Panc1 (cell line): Measurements from ENCODE around the gene CCDC83. TPM values are rescaled to one million over a fixed set of nuclear protein-coding genes. Genes with fewer than 3 reads are reported as not detected.
A peak's percentile ranks its signal among the peaks of the same experiment; 100 is the strongest.

Source experiments
- ATAC-seq: fragments of 200-7000 bp; cut with Tn5 transposase; 2 replicates; pipeline ENCODE4 v1.9.1; 2020; ENCODE audit warnings: mild to moderate bottlenecking, moderate library complexity
- BruUV-seq: library from RNA; stranded (reverse); fragments of 400-500 nt; replicated peaks from 2 replicates; lab custom pipeline; 2021; lab: Mats Ljungman, UMichigan
- CTCF ChIA-PET: fragments of 300-600 bp; sonication (Branson Sonifier 250); formaldehyde crosslinking; loops from one replicate; lab custom pipeline; 2022; ENCODE audit warnings: antibody characterized with exemption; lab: Charles Lee
- POLR2A ChIA-PET: fragments of 300-600 bp; sonication (Branson Sonifier 250); formaldehyde crosslinking; loops from one replicate; lab custom pipeline; 2022; ENCODE audit warnings: antibody characterized with exemption; lab: Charles Lee
- DNase-seq: peaks from one replicate; pipeline ENCODE4 v3.0.0-alpha.2; 2010; ENCODE audit warnings: low read depth, low spot score
- H3K27ac ChIP-seq: 2 replicates; pipeline ENCODE4 v1.5.1; 2011; ENCODE audit warnings: mild to moderate bottlenecking, low read length, inconsistent platforms
- H3K27me3 ChIP-seq: fragments of 200-500 bp; sonication (Bioruptor generic); 2 replicates; pipeline ENCODE4 v1.6.0; 2014; ENCODE audit warnings: low read length, inconsistent platforms; ENCODE audit not compliant: control insufficient read depth, insufficient read depth
- H3K36me3 ChIP-seq: fragments of 200-500 bp; sonication (Bioruptor generic); 2 replicates; pipeline ENCODE4 v1.5.1; 2014; ENCODE audit warnings: inconsistent platforms, mild to moderate bottlenecking, low read length, moderate library complexity; ENCODE audit not compliant: control insufficient read depth, insufficient read depth
- H3K4me1 ChIP-seq: 2 replicates; pipeline ENCODE4 v1.5.1; 2011; ENCODE audit warnings: inconsistent platforms, mild to moderate bottlenecking, low read length, moderate library complexity; ENCODE audit not compliant: control insufficient read depth, insufficient read depth
- H3K4me3 ChIP-seq, 2 experiments: 2 replicates each; pipeline ENCODE4 v1.5.1; 2011 to 2012; ENCODE audit warnings: low read depth in 2 of 2, low read length in 2 of 2, mild to moderate bottlenecking in 2 of 2, inconsistent platforms in 1 of 2, moderate library complexity in 1 of 2
- H3K9me3 ChIP-seq: fragments of 200-500 bp; sonication (Bioruptor generic); 2 replicates; pipeline ENCODE4 v1.5.1; 2014; ENCODE audit warnings: low read depth, mild to moderate bottlenecking, inconsistent platforms, low read length, moderate library complexity; ENCODE audit not compliant: control insufficient read depth, insufficient read depth
- POLR2AphosphoS5 ChIP-seq: IDR thresholded peaks from 2 replicates; pipeline ENCODE4 v1.6.1; 2012; ENCODE audit warnings: mild to moderate bottlenecking, low read depth, low read length, moderate library complexity
- SIN3A ChIP-seq: IDR thresholded peaks from 2 replicates; pipeline ENCODE4 v1.6.1; 2012; ENCODE audit warnings: low read depth, mild to moderate bottlenecking, low read length, moderate library complexity, borderline replicate concordance; ENCODE audit not compliant: insufficient read depth
- TCF7L2 ChIP-seq: IDR thresholded peaks from 2 replicates; pipeline ENCODE4 v1.6.1; 2011; ENCODE audit warnings: mild to moderate bottlenecking, low read depth, low read length, inconsistent platforms
- in situ Hi-C: cut with HindIII; loops from 2 replicates; pipeline ENCODE4 v1.10.0; 2016; ENCODE audit warnings: low sequenced_read_pairs, low pct_unique_long_range_greater_than_20kb
- intact Hi-C: fragments of 100-400 bp; cut with micrococcal nuclease; formaldehyde crosslinking; loops from one replicate; pipeline ENCODE4 v1.10.0; 2022; ENCODE audit not compliant: unreplicated experiment
- total RNA-seq: library from RNA; stranded (reverse); gene quantifications from one replicate; pipeline ENCODE4 v1.2.1, GENCODE V29; 2021; ENCODE audit not compliant: unreplicated experiment
- TF ChIP-seq, protein P1 (sequence below): fragments of 450-650 bp; IDR thresholded peaks from 2 replicates; pipeline ENCODE4 v1.5.1; 2017; ENCODE audit warnings: mild to moderate bottlenecking
- TF ChIP-seq, protein P2 (sequence below), 2 experiments: IDR thresholded peaks; 2 replicates each; pipeline ENCODE4 v1.6.1; 2011 to 2012; ENCODE audit warnings: low read depth in 2 of 2, control low read depth in 1 of 2, low read length in 1 of 2, mild to moderate bottlenecking in 1 of 2, moderate library complexity in 1 of 2; ENCODE audit not compliant: insufficient read depth in 1 of 2

Gene CCDC83
- total RNA-seq, 1 experiment from 2014 or later, result not detected

DNA sequence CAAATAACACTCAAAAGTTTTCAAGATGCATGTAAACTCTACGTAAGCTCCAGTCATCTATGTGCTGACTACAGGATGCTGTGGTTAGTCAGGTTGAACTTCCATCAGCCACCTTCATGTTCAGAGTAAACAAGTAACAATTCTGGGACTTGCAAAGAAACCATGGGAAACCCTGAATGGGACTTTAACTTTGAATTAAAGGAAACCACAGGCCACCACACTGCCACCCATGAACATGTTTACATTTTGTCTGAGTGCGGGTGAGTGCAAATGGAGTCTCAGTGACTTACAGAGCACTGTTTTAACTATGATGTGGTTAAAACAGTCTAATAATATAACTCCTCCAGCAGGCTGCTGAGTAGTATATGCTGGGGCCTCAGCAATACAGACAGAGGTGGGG, 31.4 kb upstream of the CCDC83 start:
- ChIA-PET CTCF (interaction anchor here (1.3 kb wide), 1 partner anchor 14 kb away, joined by 3 read pairs; no protein-coding TSS in a partner anchor), POLR2A (interaction anchor here (0.6 kb wide), 1 partner anchor 1188 kb away, joined by 3 read pairs; no protein-coding TSS in a partner anchor)
- ATAC-seq (no peak), DNase-seq (no peak)
- no peak for TF ChIP-seq SIN3A
- TF ChIP-seq POLR2AphosphoS5, result no peak
- TF ChIP-seq, protein P1, sequence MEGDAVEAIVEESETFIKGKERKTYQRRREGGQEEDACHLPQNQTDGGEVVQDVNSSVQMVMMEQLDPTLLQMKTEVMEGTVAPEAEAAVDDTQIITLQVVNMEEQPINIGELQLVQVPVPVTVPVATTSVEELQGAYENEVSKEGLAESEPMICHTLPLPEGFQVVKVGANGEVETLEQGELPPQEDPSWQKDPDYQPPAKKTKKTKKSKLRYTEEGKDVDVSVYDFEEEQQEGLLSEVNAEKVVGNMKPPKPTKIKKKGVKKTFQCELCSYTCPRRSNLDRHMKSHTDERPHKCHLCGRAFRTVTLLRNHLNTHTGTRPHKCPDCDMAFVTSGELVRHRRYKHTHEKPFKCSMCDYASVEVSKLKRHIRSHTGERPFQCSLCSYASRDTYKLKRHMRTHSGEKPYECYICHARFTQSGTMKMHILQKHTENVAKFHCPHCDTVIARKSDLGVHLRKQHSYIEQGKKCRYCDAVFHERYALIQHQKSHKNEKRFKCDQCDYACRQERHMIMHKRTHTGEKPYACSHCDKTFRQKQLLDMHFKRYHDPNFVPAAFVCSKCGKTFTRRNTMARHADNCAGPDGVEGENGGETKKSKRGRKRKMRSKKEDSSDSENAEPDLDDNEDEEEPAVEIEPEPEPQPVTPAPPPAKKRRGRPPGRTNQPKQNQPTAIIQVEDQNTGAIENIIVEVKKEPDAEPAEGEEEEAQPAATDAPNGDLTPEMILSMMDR, result no peak
- TF ChIP-seq TCF7L2, result no peak
- TF ChIP-seq, protein P2, sequence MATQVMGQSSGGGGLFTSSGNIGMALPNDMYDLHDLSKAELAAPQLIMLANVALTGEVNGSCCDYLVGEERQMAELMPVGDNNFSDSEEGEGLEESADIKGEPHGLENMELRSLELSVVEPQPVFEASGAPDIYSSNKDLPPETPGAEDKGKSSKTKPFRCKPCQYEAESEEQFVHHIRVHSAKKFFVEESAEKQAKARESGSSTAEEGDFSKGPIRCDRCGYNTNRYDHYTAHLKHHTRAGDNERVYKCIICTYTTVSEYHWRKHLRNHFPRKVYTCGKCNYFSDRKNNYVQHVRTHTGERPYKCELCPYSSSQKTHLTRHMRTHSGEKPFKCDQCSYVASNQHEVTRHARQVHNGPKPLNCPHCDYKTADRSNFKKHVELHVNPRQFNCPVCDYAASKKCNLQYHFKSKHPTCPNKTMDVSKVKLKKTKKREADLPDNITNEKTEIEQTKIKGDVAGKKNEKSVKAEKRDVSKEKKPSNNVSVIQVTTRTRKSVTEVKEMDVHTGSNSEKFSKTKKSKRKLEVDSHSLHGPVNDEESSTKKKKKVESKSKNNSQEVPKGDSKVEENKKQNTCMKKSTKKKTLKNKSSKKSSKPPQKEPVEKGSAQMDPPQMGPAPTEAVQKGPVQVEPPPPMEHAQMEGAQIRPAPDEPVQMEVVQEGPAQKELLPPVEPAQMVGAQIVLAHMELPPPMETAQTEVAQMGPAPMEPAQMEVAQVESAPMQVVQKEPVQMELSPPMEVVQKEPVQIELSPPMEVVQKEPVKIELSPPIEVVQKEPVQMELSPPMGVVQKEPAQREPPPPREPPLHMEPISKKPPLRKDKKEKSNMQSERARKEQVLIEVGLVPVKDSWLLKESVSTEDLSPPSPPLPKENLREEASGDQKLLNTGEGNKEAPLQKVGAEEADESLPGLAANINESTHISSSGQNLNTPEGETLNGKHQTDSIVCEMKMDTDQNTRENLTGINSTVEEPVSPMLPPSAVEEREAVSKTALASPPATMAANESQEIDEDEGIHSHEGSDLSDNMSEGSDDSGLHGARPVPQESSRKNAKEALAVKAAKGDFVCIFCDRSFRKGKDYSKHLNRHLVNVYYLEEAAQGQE (IDR thresholded peaks at IDR 0.05; ENCODE audit: insufficient read depth in 1 of 2, low read depth in 2 of 2, low read length in 1 of 2), result no peak
- no peak overlapping the region for H3K4me3 ChIP-seq
- no peaks in the 10 kb centered on the region for H3K36me3 ChIP-seq
- H3K27ac ChIP-seq, result peak overlapping the region; percentile 58
- BruUV-seq, result no TSS peak
- intact Hi-C loops, result loop anchor here (5.0 to 10.0 kb wide), 2 partner anchors 122 to 229 kb away; no protein-coding TSS in a partner anchor
- H3K9me3 ChIP-seq, result no peaks in the 10 kb centered on the region
- H3K27me3 ChIP-seq, result no peaks in the 10 kb centered on the region
- peaks cover 42% of the 10 kb centered on the region for H3K4me1 ChIP-seq
- in situ Hi-C loops, result no loop called here

DNA sequence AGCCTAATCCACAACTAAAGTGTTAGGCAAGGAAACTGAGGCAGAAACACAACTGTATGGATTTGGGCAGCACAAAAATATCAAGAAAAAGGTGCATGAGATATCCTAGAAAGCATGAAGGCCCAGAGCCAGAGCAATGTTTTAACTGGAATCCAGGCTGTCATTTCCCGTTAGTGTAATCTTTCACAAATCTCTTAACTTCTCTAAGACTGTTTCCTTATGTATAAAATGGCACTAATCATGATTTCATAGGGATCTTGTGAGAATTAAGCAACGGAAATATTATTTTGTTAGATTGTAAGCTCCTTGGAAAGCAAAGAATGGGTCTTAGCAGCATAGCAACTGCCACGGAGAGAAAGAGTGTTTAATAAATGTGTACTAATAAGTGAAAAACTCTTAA, 29.6 kb upstream of the CCDC83 start:
- Histone ChIP-seq H3K36me3 (no peaks in the 10 kb centered on the region), H3K4me1 (peaks cover 51% of the 10 kb centered on the region), H3K9me3 (no peaks in the 10 kb centered on the region; the same call in 1 of the 2 replicates), H3K27ac (peak overlapping the region; percentile 95), H3K27me3 (no peaks in the 10 kb centered on the region), H3K4me3 (no peak overlapping the region)
- ChIA-PET CTCF (interaction anchor here (1.9 kb wide), 1 partner anchor 16 kb away, joined by 10 read pairs; the partner anchor contains the start of gene SYTL2), POLR2A (no interaction called here)
- ATAC-seq (no peak), DNase-seq (no peak)
- in situ Hi-C loops (no loop called here), intact Hi-C loops (loop anchor here (5.0 to 10.0 kb wide), 2 partner anchors 108 to 231 kb away; no protein-coding TSS in a partner anchor)
- TF ChIP-seq, protein P1, result no peak
- TF ChIP-seq POLR2AphosphoS5 (no peak), SIN3A (no peak), TCF7L2 (no peak)
- TF ChIP-seq, protein P2 (IDR thresholded peaks at IDR 0.05; ENCODE audit: insufficient read depth in 1 of 2, low read depth in 2 of 2, low read length in 1 of 2), result no peak
- BruUV-seq, result no TSS peak
